Globus pallidus (tissue), 1 donor: ENCODE measurements around the gene DCLK1.

ENCODE experiments used
- DNase-seq: peaks from one replicate; pipeline ENCODE4 v3.0.0-alpha.2; 2015; ENCODE audit warnings: low spot score

DCLK1 gene

GRCh38 chr13:36038785-36039555 is 92.2 kb downstream of the DCLK1 start:
- DNase-seq: no peak

GRCh38 chr13:36033035-36033434 is 98.1 kb downstream of the DCLK1 start:
- DNase-seq: no peak

GRCh38 chr13:36031490-36031889 is 99.7 kb downstream of the DCLK1 start:
- DNase-seq: no peak

- no peak for DNase-seq
Observed at GRCh38 chr13:36030670-36031331, 100.4 kb downstream of the DCLK1 start.

GRCh38 chr13:36029166-36029565 is 102.0 kb downstream of the DCLK1 start:
- no peak for DNase-seq

GRCh38 chr13:36028359-36029025 is 102.7 kb downstream of the DCLK1 start:
- DNase-seq: no peak

- no peak for DNase-seq
Observed at GRCh38 chr13:36026531-36026930, 104.7 kb downstream of the DCLK1 start.

- DNase-seq: no peak
Observed at GRCh38 chr13:36014763-36015162, 116.4 kb downstream of the DCLK1 start.

GRCh38 chr13:36006894-36007675 is 124.1 kb downstream of the DCLK1 start:
- no peak for DNase-seq

GRCh38 chr13:36006347-36006746 is 124.8 kb downstream of the DCLK1 start:
- no peak for DNase-seq

- no peak for DNase-seq
Observed at GRCh38 chr13:36001561-36001960, 129.6 kb downstream of the DCLK1 start.

- no peak for DNase-seq
Observed at GRCh38 chr13:36000028-36000427, 131.2 kb downstream of the DCLK1 start.

GRCh38 chr13:35996360-35996759 is 134.8 kb downstream of the DCLK1 start:
- no peak for DNase-seq

- no peak for DNase-seq
Observed at GRCh38 chr13:35995136-35995535, 136.0 kb downstream of the DCLK1 start.

GRCh38 chr13:35994131-35994966 is 136.8 kb downstream of the DCLK1 start:
- no peak for DNase-seq

- DNase-seq: no peak
Observed at GRCh38 chr13:35993686-35994085, 137.5 kb downstream of the DCLK1 start.

- no peak for DNase-seq
Observed at GRCh38 chr13:35992964-35993363, 138.2 kb downstream of the DCLK1 start.

GRCh38 chr13:35990196-35990595 is 141.0 kb downstream of the DCLK1 start:
- DNase-seq: no peak

GRCh38 chr13:35988648-35989081 is 142.5 kb downstream of the DCLK1 start:
- no peak for DNase-seq

GRCh38 chr13:35987572-35988513 is 143.3 kb downstream of the DCLK1 start:
- no peak for DNase-seq
